Stimulated activated CD8-positive, alpha-beta memory T cell treated with anti-CD3 and anti-CD28 coated beads, Interleukin-7, amount 100 ng/mL, for 1 hour (primary cell): ENCODE measurements around the gene CPNE6.

Source experiments
- DNase-seq, 2 donors: peaks; one replicate each; pipeline ENCODE4 v3.0.0-alpha.2; 2020; ENCODE audit warnings: low read depth in 2 of 2

The CPNE6 gene

DNA sequence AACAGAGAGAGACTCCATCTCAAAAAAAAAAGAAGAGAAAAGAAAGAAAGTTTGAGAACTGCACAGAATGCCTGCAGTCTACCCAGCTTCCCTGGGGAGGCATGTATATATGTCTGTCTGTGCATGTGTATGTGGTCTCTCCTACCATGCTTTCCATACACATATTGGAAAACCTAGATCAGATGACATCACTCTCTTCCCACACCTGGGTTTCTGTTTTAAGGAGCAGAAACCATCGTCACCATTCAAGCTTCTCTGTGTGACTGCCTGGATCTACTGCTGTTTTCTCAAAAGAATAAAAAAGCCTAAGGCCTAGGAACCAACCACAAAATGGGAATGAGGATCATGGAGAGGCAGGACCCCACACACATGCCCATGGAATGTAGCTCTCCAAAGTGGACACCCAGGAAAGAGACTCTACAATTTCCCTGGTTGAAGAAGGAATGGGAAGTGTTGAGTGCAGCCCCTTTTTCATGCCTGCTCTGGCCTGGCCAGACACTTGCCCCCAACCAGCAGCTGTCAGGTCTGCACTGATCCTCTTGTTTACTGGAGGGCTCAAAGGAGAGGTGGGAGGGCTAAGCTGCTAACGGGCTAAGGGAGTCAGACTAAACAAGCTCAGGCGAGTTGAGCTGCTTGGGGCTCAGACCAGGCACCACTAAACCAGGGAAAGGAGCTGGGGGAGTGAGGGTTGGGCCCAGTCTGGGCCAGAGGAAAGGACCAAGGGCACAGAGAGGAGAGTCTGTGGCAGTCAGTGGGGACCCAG is 15.0 kb downstream of the CPNE6 start:
- DNase-seq, result no peak

- no peak for DNase-seq
These were observed 15.6 kb downstream of the CPNE6 start for GRCh38 chr14:24087004-24087403.

- DNase-seq, result no peak
These were observed 16.7 kb downstream of the CPNE6 start for GRCh38 chr14:24088095-24088494.

DNA sequence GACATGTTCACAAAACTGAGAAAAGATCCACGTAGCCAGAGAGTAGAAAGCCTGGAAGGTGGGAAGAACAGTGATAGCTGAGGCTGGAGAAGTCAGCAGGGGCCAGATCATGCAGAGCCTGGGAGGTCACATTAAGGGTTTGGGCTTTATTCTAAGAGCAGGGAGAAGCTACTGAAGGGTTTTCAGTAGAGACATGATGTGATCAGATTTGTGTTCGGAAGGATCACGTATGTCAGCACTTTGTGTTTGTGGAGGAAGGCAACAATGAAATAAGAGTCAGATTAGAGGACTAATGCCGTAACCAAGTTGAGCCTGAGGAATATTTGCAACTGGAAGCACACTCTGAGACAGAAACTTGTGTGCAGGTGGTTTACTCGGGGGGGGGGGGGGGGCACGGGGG is 18.5 kb downstream of the CPNE6 start:
- no peak for DNase-seq

DNA sequence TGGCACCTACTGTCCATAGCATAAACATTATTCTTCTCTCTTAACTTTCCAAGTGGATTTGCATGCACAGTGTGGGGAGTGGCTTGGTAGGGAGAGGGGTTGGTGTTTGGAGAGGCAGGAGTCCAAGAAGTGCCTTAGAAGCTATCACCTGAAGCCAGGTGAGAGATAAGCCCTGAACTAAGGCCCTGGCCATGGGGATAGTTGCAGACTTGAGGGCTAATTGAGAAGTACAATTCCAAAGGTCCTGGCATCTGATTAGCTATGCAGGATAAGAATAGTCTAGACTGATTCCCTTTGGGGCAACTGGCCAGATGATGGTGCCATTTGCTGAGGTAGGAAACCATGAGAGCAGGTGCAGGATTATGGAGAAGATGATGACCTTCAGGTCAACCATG is 20.7 kb downstream of the CPNE6 start:
- no peak for DNase-seq

DNA sequence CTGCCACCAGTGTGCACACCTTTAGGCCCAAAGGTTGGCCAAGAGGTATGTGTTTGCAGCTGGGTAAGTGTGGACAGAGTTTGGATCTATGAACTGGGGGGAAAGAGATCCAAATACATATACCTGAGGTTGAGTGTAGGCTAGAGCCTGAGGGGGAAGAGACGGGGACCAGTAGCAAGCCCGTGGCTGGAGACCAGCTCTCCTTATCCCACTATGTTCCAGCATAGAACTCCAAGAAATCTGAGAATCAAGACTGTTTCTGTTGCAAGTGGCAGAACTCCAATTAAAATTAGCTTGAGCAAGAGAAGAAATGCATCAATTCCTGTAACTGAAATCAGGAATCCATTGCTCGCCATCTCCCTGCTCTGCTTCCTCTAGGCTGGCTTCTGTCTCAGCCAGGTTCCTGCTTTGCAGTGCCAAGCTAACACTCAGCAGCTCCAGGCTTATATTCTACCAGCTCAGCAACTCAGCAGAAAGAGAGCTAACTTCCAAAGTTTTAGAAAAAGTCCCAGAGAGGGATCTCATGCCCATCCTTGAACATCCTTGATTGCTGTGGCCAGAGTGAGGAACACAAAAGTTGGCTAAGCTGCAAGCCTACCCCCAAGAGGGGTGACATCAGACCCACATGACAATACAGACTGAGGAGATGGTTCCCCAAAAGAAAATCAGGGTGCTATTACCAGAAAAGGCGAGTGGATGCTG is 21.3 kb downstream of the CPNE6 start:
- no peak for DNase-seq

GRCh38 chr14:24093207-24093900 is 22.0 kb downstream of the CPNE6 start:
- no peak for DNase-seq

DNA sequence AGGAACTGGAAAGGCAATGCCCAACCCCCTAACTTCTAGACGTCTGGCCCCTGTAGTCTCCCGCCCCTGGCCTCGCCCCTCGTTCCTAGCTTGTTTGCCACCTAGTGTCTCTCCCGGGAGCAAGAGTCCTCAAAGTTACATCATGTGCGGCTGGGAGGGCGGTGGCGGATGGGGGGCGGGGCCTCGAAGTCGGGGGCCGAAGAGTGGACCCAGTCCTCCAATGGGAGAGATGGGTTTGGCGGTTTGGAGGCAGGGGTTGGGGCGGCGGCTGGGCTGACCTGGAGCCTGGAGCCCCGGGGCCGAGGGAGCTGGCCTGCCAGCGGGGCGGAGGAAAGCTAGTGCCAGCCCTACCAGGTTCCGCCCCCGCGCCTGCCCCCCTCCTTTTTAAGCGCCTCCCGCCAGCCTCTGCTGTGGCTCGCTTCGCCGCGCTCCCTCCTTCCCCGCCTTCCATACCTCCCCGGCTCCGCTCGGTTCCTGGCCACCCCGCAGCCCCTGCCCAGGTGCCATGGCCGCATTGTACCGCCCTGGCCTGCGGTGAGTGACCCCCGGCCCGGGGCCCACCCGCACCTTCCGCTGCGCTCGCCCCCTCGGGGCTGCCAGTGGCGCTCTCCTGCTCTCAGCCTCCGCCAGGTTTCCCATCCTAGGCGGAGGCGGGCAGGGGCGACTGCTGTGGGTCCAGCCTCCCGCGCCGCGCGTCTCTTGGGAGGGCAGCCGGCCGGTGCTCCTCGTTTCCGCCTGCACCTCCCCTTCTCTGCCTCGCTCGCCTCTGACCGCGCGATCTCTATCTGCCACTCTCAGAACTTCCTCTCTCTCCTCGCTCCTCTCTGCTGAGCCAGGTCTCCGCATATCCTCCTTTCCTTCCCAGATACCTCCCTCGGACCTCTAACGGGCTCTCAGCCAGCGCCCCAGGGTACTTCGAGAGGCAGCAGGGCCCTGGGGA is 22.8 kb downstream of the CPNE6 start, which contains the start of gene PCK2:
Gene PCK2, plus strand, starts transcription at position 411 of the 940 bp plus-strand sequence. Its CDS starts 95 bp downstream, at position 506.
- DNase-seq, result peak; percentile 47 to 51

GRCh38 chr14:24094841-24095270 is 23.5 kb downstream of the CPNE6 start:
- no peak for DNase-seq

GRCh38 chr14:24095271-24096068 is 24.1 kb downstream of the CPNE6 start:
- DNase-seq, result no peak

- no peak for DNase-seq
These were observed 25.3 kb downstream of the CPNE6 start for GRCh38 chr14:24096545-24097181.

DNA sequence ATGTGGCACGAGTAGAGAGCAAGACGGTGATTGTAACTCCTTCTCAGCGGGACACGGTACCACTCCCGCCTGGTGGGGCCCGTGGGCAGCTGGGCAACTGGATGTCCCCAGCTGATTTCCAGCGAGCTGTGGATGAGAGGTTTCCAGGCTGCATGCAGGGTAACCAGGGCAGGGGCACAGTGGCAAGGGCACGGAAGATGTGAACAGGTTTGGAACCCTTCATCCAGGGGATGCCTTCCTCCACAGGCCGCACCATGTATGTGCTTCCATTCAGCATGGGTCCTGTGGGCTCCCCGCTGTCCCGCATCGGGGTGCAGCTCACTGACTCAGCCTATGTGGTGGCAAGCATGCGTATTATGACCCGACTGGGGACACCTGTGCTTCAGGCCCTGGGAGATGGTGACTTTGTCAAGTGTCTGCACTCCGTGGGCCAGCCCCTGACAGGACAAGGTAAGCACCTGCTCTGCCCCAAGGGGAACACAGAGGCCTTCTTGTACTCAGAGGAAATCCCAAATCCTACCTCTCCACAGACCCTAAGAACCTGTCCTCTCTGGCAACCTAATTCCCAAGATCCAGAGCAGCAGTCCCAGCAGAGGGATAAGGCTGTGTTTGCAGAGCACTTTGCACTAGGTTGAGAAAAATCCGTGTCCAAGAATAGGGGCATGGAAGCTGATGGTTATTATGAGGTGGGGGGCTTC is 27.0 kb downstream of the CPNE6 start:
- DNase-seq, result no peak

DNA sequence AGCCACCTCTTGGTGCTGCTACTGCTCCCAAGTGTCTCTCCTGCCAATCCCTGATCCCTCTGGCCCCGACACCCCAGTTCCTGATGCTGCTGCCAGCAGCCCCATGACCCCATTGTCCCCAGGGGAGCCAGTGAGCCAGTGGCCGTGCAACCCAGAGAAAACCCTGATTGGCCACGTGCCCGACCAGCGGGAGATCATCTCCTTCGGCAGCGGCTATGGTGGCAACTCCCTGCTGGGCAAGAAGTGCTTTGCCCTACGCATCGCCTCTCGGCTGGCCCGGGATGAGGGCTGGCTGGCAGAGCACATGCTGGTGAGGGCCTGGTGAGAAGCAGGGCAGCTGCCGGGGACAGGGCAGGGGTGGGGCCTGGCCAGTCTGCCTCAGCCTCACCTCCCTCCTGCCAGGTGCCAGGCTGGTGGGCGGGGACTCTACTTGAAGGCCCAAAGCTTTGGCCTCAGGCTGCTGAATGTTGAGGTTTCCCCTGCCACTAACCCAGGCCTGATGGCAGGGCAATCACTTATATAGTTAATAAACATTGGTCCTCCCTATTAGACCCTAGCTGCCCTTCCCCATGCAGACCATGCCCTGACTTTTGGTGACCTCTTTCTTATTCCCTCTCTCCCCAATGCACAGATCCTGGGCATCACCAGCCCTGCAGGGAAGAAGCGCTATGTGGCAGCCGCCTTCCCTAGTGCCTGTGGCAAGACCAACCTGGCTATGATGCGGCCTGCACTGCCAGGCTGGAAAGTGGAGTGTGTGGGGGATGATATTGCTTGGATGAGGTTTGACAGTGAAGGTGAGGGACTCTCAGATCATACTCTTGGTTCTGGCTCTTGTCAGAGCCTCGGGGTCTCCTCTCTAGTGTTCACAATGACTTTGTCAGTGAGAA is 27.8 kb downstream of the CPNE6 start:
- DNase-seq, result no peak

DNA sequence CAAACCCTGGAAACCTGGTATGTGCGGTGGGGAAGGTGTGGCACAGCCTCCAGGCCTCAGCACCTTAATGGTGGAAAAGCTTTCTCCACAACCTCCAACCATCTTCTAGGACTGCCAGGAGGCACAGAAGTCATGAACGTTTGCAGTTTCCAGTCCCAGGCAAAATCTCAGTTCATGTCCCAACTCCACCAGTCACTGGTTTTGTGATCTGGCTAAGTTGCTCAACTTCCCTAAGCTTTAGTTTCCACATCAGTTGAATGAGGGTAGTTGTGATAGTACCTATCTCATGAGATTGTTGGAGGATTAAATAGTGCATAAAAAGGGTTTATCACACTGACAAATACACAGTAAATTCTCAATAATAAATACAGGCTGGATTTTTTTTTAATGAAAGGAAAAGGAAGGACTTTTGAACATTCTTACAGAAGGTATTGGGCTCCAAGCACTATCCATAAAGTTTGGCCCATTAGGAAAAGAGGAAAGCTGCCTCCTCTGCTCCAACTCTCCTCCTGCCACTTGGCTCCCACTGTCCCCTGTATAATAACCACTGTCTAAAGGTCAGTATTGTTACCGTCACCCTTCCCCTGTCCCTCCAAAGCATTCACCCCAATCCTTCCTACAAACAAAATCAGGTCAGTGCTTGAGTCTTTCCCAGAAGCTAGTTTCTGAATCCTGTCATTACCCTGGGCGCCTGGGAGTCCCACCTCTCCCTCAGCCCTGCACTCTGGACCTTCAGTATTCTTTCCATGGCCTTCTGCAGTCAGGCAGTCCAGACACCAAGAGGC is 29.0 kb downstream of the CPNE6 start:
- DNase-seq, result no peak

DNA sequence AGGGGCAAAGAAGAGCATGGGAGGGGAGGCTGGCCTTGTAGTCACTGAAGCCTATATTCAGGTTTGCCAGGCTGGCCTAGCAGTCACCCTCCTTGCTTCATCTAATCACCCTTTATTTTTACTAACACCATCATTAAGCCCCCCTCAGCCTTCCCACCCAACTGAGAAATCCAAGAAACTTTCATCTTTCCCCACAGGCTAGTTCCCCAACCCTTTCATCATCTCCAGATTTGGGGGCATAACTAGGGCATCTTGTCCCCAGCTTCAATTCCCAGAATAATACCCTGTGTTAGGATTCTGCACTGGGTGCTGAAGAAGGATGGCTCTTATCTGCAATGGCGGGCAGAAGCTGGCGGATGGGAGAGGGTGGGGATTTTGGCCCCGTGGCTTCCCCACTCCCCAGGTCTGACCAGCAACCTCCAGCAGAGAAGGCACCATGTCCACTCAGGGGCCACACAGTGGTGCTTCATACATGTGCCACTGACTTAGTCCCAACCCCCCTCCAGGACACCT is 29.7 kb downstream of the CPNE6 start:
- no peak for DNase-seq

DNA sequence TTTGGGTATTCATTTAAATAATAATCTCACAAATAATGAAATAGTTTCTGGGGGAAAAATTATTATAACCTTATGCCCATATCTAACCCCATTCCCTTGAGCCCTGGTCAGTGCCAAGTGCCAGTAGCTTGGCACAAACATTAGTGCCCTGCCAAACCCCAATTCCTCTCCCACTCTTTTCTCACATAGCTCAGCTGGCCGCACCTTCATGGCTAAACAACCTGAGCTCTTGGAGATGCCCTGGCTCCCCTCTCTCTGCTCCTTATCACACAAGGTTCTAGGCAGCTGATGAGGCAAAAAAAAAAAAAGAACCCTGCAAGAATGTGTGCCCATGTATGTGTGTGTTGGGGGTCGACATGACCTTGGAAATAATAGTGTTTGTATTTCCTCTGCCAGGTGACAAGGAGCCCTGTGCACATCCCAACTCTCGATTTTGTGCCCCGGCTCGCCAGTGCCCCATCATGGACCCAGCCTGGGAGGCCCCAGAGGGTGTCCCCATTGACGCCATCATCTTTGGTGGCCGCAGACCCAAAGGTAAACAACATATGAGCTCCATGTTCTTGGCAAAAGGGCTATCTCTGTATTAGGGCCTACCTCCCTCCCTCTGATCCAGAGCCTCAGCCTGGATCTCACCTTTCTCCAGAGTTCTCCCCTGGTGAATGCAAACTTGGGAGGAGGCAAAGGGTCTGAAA is 31.1 kb downstream of the CPNE6 start:
- DNase-seq, result no peak

- DNase-seq, result no peak
These were observed 32.1 kb downstream of the CPNE6 start for GRCh38 chr14:24103451-24103850.
